ENCODE results near the gene ADCY3. TPM values are rescaled to one million over a fixed set of nuclear protein-coding genes. Genes with fewer than 3 reads are reported as not detected.

ADCY3 gene
- total and polyA plus RNA-seq, 2 of the 13 experiments (the other 11 are each of a cell fraction or from before 2014, with no cell fraction given) = 0.11 to 0.61 TPM

GRCh38 chr2:24831221-24832072 lies 88.6 kb downstream of the ADCY3 start (continued):
- TF ChIP-seq CSRNP1 (CRISPR knock-in tag; IDR thresholded peaks at IDR 0.05) = no peak
- TF ChIP-seq MYNN (CRISPR knock-in tag; IDR thresholded peaks at IDR 0.05; ENCODE audit: low read depth) = no peak
- no peak for TF ChIP-seq TFE3 (CRISPR knock-in tag; IDR thresholded peaks at IDR 0.05)

- no peak overlapping the region for H3K4me3 ChIP-seq (replicated peaks in 1 of 3; ENCODE audit: insufficient read depth in 1 of 3, low read depth in 2 of 3, low read length in 3 of 3)
- no peaks in the 10 kb centered on the region for H3K9me3 ChIP-seq (ENCODE audit: low read length)
- TF ChIP-seq HOXD1 (CRISPR knock-in tag; IDR thresholded peaks at IDR 0.05) = no peak
- H3K27ac ChIP-seq (ENCODE audit: extremely low read length, insufficient read depth, low read length) = no peak overlapping the region
- ChIA-PET POLR2A (interaction anchor here (0.6 kb wide), 1 partner anchor 53 kb away, joined by 3 read pairs; no protein-coding TSS in a partner anchor), CTCF (ENCODE audit: low intra/inter-chr PET ratio, low total read pairs) (no interaction called here)
- no peak overlapping the region for H2AFZ ChIP-seq (ENCODE audit: low read length)
- DNase-seq (ENCODE audit: low spot score) = no peak
- H3K4me1 ChIP-seq (ENCODE audit: insufficient read depth, low read length) = peaks cover 23% of the 10 kb centered on the region
- no TSS peak for BruUV-seq (replicated peaks)
- H3K9ac ChIP-seq (ENCODE audit: insufficient read depth, low read depth, low read length) = no peak overlapping the region
- WGBS (ENCODE audit: low lambda C conversion rate) = 45% methylated on average over 12 of the region's 12 CpGs
- H3K36me3 ChIP-seq (replicated peaks in 1 of 2; ENCODE audit: control insufficient read depth in 1 of 2, insufficient read depth in 2 of 2, low read length in 2 of 2) = no peaks in the 10 kb centered on the region
- in situ Hi-C loops (cut with HindIII; ENCODE audit: extremely low pct_ligation_motif_present, low pct_unique_long_range_greater_than_20kb) = no loop called here
- no peak for FAIRE-seq
- H3K79me2 ChIP-seq (ENCODE audit: insufficient read depth, low read length) = no peaks in the 10 kb centered on the region
- intact Hi-C loops (cut with micrococcal nuclease; ENCODE audit: unreplicated experiment) = no loop called here
- no peak for ATAC-seq
- H3K27me3 ChIP-seq (ENCODE audit: control insufficient read depth in 1 of 2, insufficient read depth in 2 of 2, low read length in 2 of 2) = peaks cover 14 to 43% of the 10 kb centered on the region in 2 experiments; a peak in 3 of 5 replicates
- H4K20me1 ChIP-seq (ENCODE audit: insufficient read depth, low read length) = no peaks in the 10 kb centered on the region
- no peak overlapping the region for H3K4me2 ChIP-seq (ENCODE audit: low read depth, low read length)
These were observed 89.3 kb downstream of the ADCY3 start for GRCh38 chr2:24830786-24831185.

All from HepG2 (cell line).